ENCODE measurements around the gene GLS. TPM values are rescaled to one million over a fixed set of nuclear protein-coding genes. Genes with fewer than 3 reads are reported as not detected.

Gene GLS
- polyA plus RNA-seq, 1 donor, result 511 TPM

- H3K27me3 ChIP-seq (ENCODE audit: control insufficient read depth, insufficient read depth, low read length), result no peaks in the 10 kb centered on the region
- H3K4me1 ChIP-seq (ENCODE audit: control insufficient read depth, insufficient read depth, low read length), result peaks cover 15% of the 10 kb centered on the region
- no peak for DNase-seq
- peaks cover 55% of the 10 kb centered on the region for H3K36me3 ChIP-seq (ENCODE audit: control insufficient read depth, insufficient read depth, low read length)
- H3K27ac ChIP-seq (ENCODE audit: low read length), result no peak overlapping the region
- no peak overlapping the region for H3K4me3 ChIP-seq (ENCODE audit: low read length)
- 100% methylated on average over 1 of the region's 4 CpGs for WGBS (ENCODE audit: insufficient coverage, low lambda C conversion rate)
- no peaks in the 10 kb centered on the region for H3K9me3 ChIP-seq (ENCODE audit: control insufficient read depth, low read depth, low read length)
These were observed 129.1 kb downstream of the GLS start for GRCh38 chr2:191009541-191010374.

GRCh38 chr2:191010887-191011885, 130.6 kb downstream of the GLS start:
- H3K27ac ChIP-seq (ENCODE audit: low read length), result no peak overlapping the region
- WGBS (ENCODE audit: insufficient coverage, low lambda C conversion rate), result 100% methylated on average over 1 of the region's 14 CpGs
- peaks cover 41% of the 10 kb centered on the region for H3K36me3 ChIP-seq (ENCODE audit: control insufficient read depth, insufficient read depth, low read length)
- H3K9me3 ChIP-seq (ENCODE audit: control insufficient read depth, low read depth, low read length), result no peaks in the 10 kb centered on the region
- DNase-seq, result no peak
- H3K4me1 ChIP-seq (ENCODE audit: control insufficient read depth, insufficient read depth, low read length), result peaks cover 16% of the 10 kb centered on the region
- no peaks in the 10 kb centered on the region for H3K27me3 ChIP-seq (ENCODE audit: control insufficient read depth, insufficient read depth, low read length)
- H3K4me3 ChIP-seq (ENCODE audit: low read length), result no peak overlapping the region

- DNase-seq, result no peak
- Histone ChIP-seq H3K27ac (ENCODE audit: low read length) (no peak overlapping the region), H3K9me3 (ENCODE audit: control insufficient read depth, low read depth, low read length) (no peaks in the 10 kb centered on the region), H3K27me3 (ENCODE audit: control insufficient read depth, insufficient read depth, low read length) (no peaks in the 10 kb centered on the region), H3K36me3 (ENCODE audit: control insufficient read depth, insufficient read depth, low read length) (peaks cover 29% of the 10 kb centered on the region), H3K4me3 (ENCODE audit: low read length) (no peak overlapping the region), H3K4me1 (ENCODE audit: control insufficient read depth, insufficient read depth, low read length) (peaks cover 16% of the 10 kb centered on the region)
- 100% methylated on average over 3 of the region's 3 CpGs for WGBS (ENCODE audit: insufficient coverage, low lambda C conversion rate)
These were observed 131.7 kb downstream of the GLS start for GRCh38 chr2:191012346-191012745.

- peak; percentile 61 to 77 for DNase-seq
These were observed 132.4 kb downstream of the GLS start for GRCh38 chr2:191012845-191013681.

GRCh38 chr2:191013682-191013931, 133.0 kb downstream of the GLS start:
- Histone ChIP-seq H3K27ac (ENCODE audit: low read length) (peak overlapping the region; percentile 85), H3K9me3 (ENCODE audit: control insufficient read depth, low read depth, low read length) (no peaks in the 10 kb centered on the region), H3K36me3 (ENCODE audit: control insufficient read depth, insufficient read depth, low read length) (peaks cover 22% of the 10 kb centered on the region), H3K27me3 (ENCODE audit: control insufficient read depth, insufficient read depth, low read length) (no peaks in the 10 kb centered on the region), H3K4me3 (ENCODE audit: low read length) (peak overlapping the region; percentile 66), H3K4me1 (ENCODE audit: control insufficient read depth, insufficient read depth, low read length) (peaks cover 16% of the 10 kb centered on the region)
- WGBS (ENCODE audit: insufficient coverage, low lambda C conversion rate), result no CpG with 5 or more reads among the region's 14 CpGs
- no peak for DNase-seq

More at GRCh38 chr2:191012845-191013681, 132.4 kb downstream of the GLS start:
- 42% methylated on average over 3 of the region's 14 CpGs for WGBS (ENCODE audit: insufficient coverage, low lambda C conversion rate)
- Histone ChIP-seq H3K9me3 (ENCODE audit: control insufficient read depth, low read depth, low read length) (no peaks in the 10 kb centered on the region), H3K4me3 (ENCODE audit: low read length) (peak overlapping the region; percentile 66), H3K4me1 (ENCODE audit: control insufficient read depth, insufficient read depth, low read length) (peaks cover 16% of the 10 kb centered on the region), H3K27me3 (ENCODE audit: control insufficient read depth, insufficient read depth, low read length) (no peaks in the 10 kb centered on the region), H3K36me3 (ENCODE audit: control insufficient read depth, insufficient read depth, low read length) (peaks cover 26% of the 10 kb centered on the region), H3K27ac (ENCODE audit: low read length) (peak overlapping the region; percentile 85)

GRCh38 chr2:191013932-191014652, 133.5 kb downstream of the GLS start, which contains the start of gene STAT1:
STAT1 (minus strand) TSS chr2:191014171; CDS start chr2:191010003, 4,168 bp downstream.
- Histone ChIP-seq H3K9me3 (ENCODE audit: control insufficient read depth, low read depth, low read length) (no peaks in the 10 kb centered on the region), H3K4me1 (ENCODE audit: control insufficient read depth, insufficient read depth, low read length) (peaks cover 16% of the 10 kb centered on the region), H3K4me3 (ENCODE audit: low read length) (peak within 1 kb of the TSS; percentile 66), H3K27ac (ENCODE audit: low read length) (peak within 1 kb of the TSS; percentile 85), H3K27me3 (ENCODE audit: control insufficient read depth, insufficient read depth, low read length) (no peaks in the 10 kb centered on the region), H3K36me3 (ENCODE audit: control insufficient read depth, insufficient read depth, low read length) (peaks cover 18% of the 10 kb centered on the region)
- peak; percentile 93 to 97 for DNase-seq
- no CpG with 5 or more reads among the region's 68 CpGs for WGBS (ENCODE audit: insufficient coverage, low lambda C conversion rate)

- no peak for DNase-seq
- H3K9me3 ChIP-seq (ENCODE audit: control insufficient read depth, low read depth, low read length), result no peaks in the 10 kb centered on the region
- peaks cover 16% of the 10 kb centered on the region for H3K36me3 ChIP-seq (ENCODE audit: control insufficient read depth, insufficient read depth, low read length)
- WGBS (ENCODE audit: insufficient coverage, low lambda C conversion rate), result 0% methylated on average over 1 of the region's 4 CpGs
- H3K27me3 ChIP-seq (ENCODE audit: control insufficient read depth, insufficient read depth, low read length), result no peaks in the 10 kb centered on the region
- peak overlapping the region; percentile 85 for H3K27ac ChIP-seq (ENCODE audit: low read length)
- peak overlapping the region; percentile 66 for H3K4me3 ChIP-seq (ENCODE audit: low read length)
- peaks cover 16% of the 10 kb centered on the region for H3K4me1 ChIP-seq (ENCODE audit: control insufficient read depth, insufficient read depth, low read length)
These were observed 134.0 kb downstream of the GLS start for GRCh38 chr2:191014653-191015020.

Other genes with a start within 250 kb of the GLS start
- 48.3 TPM for gene NAB1, start 231.7 kb upstream of the GLS start, polyA plus RNA-seq
- gene STAT1, start 133.3 kb downstream of the GLS start, polyA plus RNA-seq, result 78.7 TPM